ENCODE measurements around the gene NAT9. TPM values are rescaled to one million over a fixed set of nuclear protein-coding genes. Genes with fewer than 3 reads are reported as not detected.

Gene NAT9
- total RNA-seq, 1 donor from 2014 or later = 31.3 TPM

DNA sequence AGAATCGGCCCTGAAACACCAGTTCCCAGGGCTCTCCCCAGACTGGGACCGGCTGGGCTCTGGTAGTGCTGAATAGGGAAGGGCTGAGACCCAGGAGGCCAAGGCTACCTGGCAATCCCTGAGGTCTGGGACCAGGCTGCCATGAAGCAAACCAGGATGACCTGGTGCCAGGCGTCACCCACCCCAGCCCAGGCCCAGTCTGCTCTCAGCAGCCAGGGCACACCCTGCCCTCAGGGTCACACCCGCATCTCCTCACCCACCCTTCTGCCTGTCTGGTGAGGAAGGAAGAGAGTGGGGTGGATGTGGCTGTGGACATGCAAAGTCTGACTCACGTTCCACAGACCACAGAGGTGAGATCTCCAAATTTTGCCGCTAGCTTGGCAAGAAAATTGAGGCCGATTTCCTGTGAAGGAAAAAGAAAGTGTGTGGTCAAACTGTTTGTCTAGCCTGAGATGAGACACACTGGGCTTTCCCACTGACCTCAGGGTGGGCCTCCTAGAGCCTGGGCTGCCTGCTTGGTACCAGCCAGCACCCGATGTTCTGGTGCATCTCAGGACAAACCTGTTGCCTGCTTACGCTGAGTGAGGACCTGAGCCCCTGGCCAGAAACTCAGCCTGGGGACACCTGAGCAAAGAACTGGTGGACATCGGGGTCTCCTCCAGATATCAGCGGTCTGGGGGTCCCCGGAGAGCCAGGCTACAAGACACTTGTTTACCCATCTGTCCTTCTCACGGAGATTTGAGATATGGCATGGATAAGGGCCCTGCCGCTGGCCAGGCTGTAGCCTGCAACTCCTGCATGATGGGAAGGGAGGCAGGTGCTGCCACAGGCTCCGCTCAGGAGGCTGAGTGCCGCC, 45.4 kb downstream of the NAT9 start:
- DNase-seq (ENCODE audit: low read depth, low spot score) = no peak

DNA sequence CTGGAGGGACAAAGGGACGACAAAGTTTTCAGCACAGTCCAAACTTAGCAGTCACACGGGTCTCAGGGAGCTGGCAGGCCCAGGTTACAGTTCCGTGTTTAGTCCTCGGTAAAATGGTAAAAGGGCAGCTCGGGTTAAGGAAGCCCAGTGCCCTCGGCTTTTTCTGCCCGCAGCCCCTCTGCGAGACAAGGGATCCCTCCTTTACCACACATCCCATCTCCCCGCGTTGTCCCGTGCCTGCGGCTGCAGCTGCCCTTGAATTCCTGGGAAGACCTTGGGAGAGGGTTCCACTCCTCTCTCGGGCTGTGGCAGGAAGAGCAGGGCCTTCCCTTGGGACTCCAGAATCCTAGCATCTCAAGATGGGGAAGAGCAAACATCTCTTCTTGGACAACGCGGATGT, 46.3 kb downstream of the NAT9 start:
- DNase-seq (ENCODE audit: low read depth, low spot score) = no peak

DNA sequence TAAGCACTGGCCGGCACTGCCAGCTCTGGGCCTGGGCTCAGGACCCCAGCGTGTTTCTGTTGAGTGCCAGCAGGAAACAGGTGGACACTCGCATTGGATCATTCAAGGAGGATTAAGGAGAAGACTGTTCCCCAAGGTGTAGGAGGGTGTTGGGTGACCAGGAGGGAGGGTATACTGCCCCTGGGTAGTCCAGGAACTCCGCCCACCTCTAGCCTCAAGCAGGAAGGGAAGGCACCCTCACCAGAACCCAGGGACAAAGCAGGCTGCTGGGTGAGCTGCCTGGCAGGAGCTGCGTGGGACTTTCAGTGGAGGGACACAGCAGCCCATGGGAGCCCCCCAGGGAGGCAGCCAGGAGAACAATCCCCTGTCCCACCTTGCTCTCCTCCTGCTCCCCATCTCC, 46.8 kb downstream of the NAT9 start:
- DNase-seq (ENCODE audit: low read depth, low spot score) = no peak

DNA sequence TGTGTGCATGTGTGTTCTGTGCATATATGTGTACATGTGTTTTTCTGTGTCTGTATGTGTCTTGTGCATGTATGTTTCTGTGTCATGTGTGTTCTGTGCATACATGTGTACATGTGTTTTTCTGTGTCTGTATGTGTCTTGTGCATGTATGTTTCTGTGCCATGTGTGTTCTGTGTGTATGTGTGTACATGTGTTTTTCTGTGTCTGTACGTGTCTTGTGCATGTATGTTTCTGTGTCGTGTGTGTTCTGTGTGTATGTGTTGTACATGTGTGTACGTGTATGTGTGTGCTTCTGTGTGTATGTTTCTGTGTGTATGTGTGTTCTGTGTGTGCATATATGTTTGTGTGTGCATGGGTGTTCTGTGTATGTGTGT, 47.5 kb downstream of the NAT9 start:
- DNase-seq (ENCODE audit: low read depth, low spot score) = no peak

- no peak for DNase-seq (ENCODE audit: low read depth, low spot score)
Measured at GRCh38 chr17:74728033-74728701, 48.0 kb downstream of the NAT9 start.

- no peak for DNase-seq (ENCODE audit: low read depth, low spot score)
Measured at GRCh38 chr17:74725111-74725510, 51.0 kb downstream of the NAT9 start.

DNA sequence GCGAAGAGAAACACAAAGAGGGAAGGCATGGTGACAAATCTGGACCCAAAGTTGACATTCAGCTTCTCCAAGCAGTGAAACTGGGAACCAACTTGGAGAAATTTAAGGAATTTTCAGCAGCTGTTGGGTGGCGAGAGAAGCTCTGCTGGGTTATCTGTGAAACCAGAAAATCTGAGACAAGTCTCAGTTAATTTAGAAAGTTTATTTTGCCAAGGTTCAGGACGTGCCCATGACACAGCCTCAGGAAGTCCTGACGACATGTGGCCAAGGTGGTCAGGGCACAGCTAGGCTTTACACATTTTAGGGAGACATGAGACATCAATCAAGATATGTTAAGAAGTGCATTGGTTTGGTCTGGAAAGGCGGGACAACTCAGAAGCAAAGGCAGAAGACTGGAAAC, 52.3 kb downstream of the NAT9 start:
- DNase-seq (ENCODE audit: low read depth, low spot score) = no peak

DNA sequence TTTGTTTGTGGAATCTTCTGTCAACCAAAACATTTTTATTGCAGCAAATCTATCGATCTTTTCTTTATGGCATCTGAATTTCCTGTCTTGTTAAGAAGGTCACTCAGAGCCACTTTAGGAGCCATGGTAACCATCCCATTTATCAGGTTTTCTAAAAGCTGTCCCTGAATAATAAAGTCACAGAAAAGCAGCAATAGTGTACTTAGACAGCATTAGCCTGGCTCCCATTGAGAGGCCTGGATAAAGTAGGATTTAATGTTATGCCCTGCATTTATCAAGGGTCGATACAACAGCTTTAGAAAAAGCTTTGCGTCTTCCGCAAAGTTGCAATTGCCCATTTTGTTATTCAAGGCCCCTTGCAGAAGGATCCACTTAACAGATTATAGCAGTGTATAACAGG, 53.4 kb downstream of the NAT9 start:
- no peak for DNase-seq (ENCODE audit: low read depth, low spot score)

Other genes starting within 250 kb of the NAT9 start
- gene CD300LB, start 244.9 kb downstream of the NAT9 start, total RNA-seq = not detected in 2 replicates
- not detected in 2 replicates for gene CD300C, start 230.2 kb downstream of the NAT9 start, total RNA-seq
- gene CD300H, start 208.8 kb downstream of the NAT9 start, total RNA-seq = not detected in 2 replicates
- not detected in 2 replicates for gene CD300LD, start 184.1 kb downstream of the NAT9 start, total RNA-seq
- gene CD300E, start 152.6 kb downstream of the NAT9 start, total RNA-seq = not detected in 2 replicates
- gene CD300LF, start 63.4 kb downstream of the NAT9 start, total RNA-seq = not detected in 2 replicates
- 0.32 and 0.53 TPM in 2 replicates for gene RAB37, start 39.1 kb downstream of the NAT9 start, total RNA-seq
- 10.0 and 12.0 TPM in 2 replicates for gene NHERF1, start 27.7 kb downstream of the NAT9 start, total RNA-seq
- gene GRIN2C, start 83.5 kb upstream of the NAT9 start, total RNA-seq = 0.07 and 0.21 TPM in 2 replicates
- gene FDXR, start 96.6 kb upstream of the NAT9 start, total RNA-seq = 50.8 and 64.9 TPM in 2 replicates
- not detected in 2 replicates for gene FADS6, start 117.3 kb upstream of the NAT9 start, total RNA-seq
- gene USH1G, start 146.9 kb upstream of the NAT9 start, total RNA-seq = not detected in 2 replicates
- not detected in 2 replicates for gene OTOP2, start 147.9 kb upstream of the NAT9 start, total RNA-seq
- not detected in 2 replicates for gene OTOP3, start 159.6 kb upstream of the NAT9 start, total RNA-seq
- gene HID1, start 196.4 kb upstream of the NAT9 start, total RNA-seq = 8.7 and 12.2 TPM in 2 replicates
- 13.4 and 15.7 TPM in 2 replicates for gene CDR2L, start 211.3 kb upstream of the NAT9 start, total RNA-seq
- gene MRPL58, start 236.3 kb upstream of the NAT9 start, total RNA-seq = 32.8 and 43.4 TPM in 2 replicates